ENCODE data around the gene PRKN. TPM values are rescaled to one million over a fixed set of nuclear protein-coding genes. Genes with fewer than 3 reads are reported as not detected.

The PRKN gene
- total and polyA plus RNA-seq, 2 donors (not counting 3 experiments of a cell fraction or from before 2014, with no cell fraction given), result 0.06 TPM; not detected in 1

GRCh38 chr6:162481938-162482337 lies 245.6 kb downstream of the PRKN start:
- Histone ChIP-seq H3K9me3 (replicated peaks; ENCODE audit: control insufficient read depth, insufficient read depth, low read length) (peaks cover 1% of the 10 kb centered on the region), H2AFZ (ENCODE audit: low read depth, low read length) (no peak overlapping the region), H3K27ac (ENCODE audit: insufficient read depth, low read depth, low read length) (no peak overlapping the region), H3K27me3 (ENCODE audit: control insufficient read depth in 2 of 2, insufficient read depth in 2 of 2, low read length in 2 of 2) (no peaks in the 10 kb centered on the region), H3K4me3 (replicated peaks in 1 of 3; ENCODE audit: insufficient read depth in 1 of 3, low read depth in 1 of 3, low read length in 3 of 3) (no peak overlapping the region), H3K4me1 (ENCODE audit: control insufficient read depth, extremely low read depth, insufficient read depth, low read length) (no peaks in the 10 kb centered on the region), H3K9me1 (replicated peaks; ENCODE audit: control insufficient read depth, extremely low read depth, insufficient read depth, low read length) (no peaks in the 10 kb centered on the region), H3K36me3 (ENCODE audit: control insufficient read depth in 2 of 2, extremely low read depth in 1 of 2, insufficient read depth in 2 of 2, low read length in 2 of 2) (no peaks in the 10 kb centered on the region), H3K4me2 (ENCODE audit: insufficient read depth, low read length) (no peak overlapping the region), H3K9ac (replicated peaks; ENCODE audit: extremely low read depth, insufficient read depth, low read length) (no peak overlapping the region), H4K20me1 (replicated peaks; ENCODE audit: control insufficient read depth, extremely low read depth, insufficient read depth, low read length) (no peaks in the 10 kb centered on the region), H3K79me2 (ENCODE audit: control insufficient read depth, insufficient read depth, low read length) (no peaks in the 10 kb centered on the region)
- ChIA-PET CTCF (no interaction called here), POLR2A (no interaction called here)
- intact Hi-C loops (cut with micrococcal nuclease) (no loop called here), dilution Hi-C loops (cut with MboI; ENCODE audit: extremely low pct_ligation_motif_present, low sequenced_read_pairs) (no loop called here)
- DNase-seq (ENCODE audit: low read depth, low spot score) (no peak), FAIRE-seq (no peak)
- no TSS peak for BruUV-seq (replicated peaks)
- TF ChIP-seq POLR2AphosphoS5 (IDR thresholded peaks at IDR 0.05; ENCODE audit: insufficient read depth, low read depth, low read length), result no peak
- TF ChIP-seq EZH2 (IDR thresholded peaks at IDR 0.05; ENCODE audit: borderline replicate concordance, low read depth, low read length, severe bottlenecking), result no peak
- no peak for TF ChIP-seq GATA2 (IDR thresholded peaks at IDR 0.05; ENCODE audit: insufficient read depth, insufficient read length, low read depth, low read length)
- no peak for TF ChIP-seq FOS (IDR thresholded peaks at IDR 0.05; ENCODE audit: borderline replicate concordance, insufficient read depth, low read length)
- TF ChIP-seq POLR2A (IDR thresholded peaks at IDR 0.05; ENCODE audit: low read depth, low read length), result no peak
- no peak for TF ChIP-seq MAX (IDR thresholded peaks at IDR 0.05; ENCODE audit: insufficient read depth, insufficient read length)
- no peak for TF ChIP-seq JUN (IDR thresholded peaks at IDR 0.05; ENCODE audit: borderline replicate concordance, insufficient read depth, insufficient read length, low read depth)
- TF ChIP-seq CTCF (IDR thresholded peaks at IDR 0.05; ENCODE audit: extremely low read depth in 1 of 2, insufficient read depth in 1 of 2, low read depth in 1 of 2, low read length in 2 of 2), result no peak
- TF ChIP-seq MYC (IDR thresholded peaks at IDR 0.05; ENCODE audit: low read depth, low read length), result no peak

All from endothelial cell of umbilical vein (primary cell).